ENCODE results near the gene TRIM62. TPM values are rescaled to one million over a fixed set of nuclear protein-coding genes. Genes with fewer than 3 reads are reported as not detected.

TRIM62 gene
- total and polyA plus RNA-seq, 11 donors, result 1.8 to 6.1 (median 3.3) TPM

DNA sequence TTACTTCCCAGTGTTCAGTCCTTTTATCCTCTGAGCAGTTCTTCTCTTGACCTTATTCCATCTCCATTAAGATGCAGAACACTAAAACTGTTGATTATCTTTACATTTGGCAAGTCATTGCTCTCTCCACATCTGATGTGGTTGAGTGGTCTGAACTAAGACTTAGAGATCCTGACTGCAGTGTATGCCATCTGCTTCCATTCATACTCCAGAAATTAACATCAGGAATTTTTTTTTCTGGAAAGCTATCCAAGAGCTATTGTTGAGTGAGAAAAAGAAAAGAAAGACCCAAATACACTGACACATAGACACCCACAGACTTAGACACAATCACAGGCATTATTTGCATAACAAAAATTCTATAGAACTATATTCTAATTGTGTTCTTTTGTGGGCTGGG, 3.7 kb upstream of the TRIM62 start:
- ATAC-seq, result no peak
- intact Hi-C loops (cut with DNase I), result no loop called here
- TF ChIP-seq POLR2A (IDR thresholded peaks at IDR 0.05), result no peak
- TF ChIP-seq, protein P1, sequence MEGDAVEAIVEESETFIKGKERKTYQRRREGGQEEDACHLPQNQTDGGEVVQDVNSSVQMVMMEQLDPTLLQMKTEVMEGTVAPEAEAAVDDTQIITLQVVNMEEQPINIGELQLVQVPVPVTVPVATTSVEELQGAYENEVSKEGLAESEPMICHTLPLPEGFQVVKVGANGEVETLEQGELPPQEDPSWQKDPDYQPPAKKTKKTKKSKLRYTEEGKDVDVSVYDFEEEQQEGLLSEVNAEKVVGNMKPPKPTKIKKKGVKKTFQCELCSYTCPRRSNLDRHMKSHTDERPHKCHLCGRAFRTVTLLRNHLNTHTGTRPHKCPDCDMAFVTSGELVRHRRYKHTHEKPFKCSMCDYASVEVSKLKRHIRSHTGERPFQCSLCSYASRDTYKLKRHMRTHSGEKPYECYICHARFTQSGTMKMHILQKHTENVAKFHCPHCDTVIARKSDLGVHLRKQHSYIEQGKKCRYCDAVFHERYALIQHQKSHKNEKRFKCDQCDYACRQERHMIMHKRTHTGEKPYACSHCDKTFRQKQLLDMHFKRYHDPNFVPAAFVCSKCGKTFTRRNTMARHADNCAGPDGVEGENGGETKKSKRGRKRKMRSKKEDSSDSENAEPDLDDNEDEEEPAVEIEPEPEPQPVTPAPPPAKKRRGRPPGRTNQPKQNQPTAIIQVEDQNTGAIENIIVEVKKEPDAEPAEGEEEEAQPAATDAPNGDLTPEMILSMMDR (IDR thresholded peaks at IDR 0.05), result no peak
- no peaks in the 10 kb centered on the region for H3K36me3 ChIP-seq
- peaks cover 0 to 17% (median 6%) of the 10 kb centered on the region in 12 donors for H3K4me1 ChIP-seq
- no peak overlapping the region for H3K4me3 ChIP-seq
- no peaks in the 10 kb centered on the region for H3K9me3 ChIP-seq
- H3K27ac ChIP-seq, result no peak overlapping the region
- no peak for DNase-seq
- peaks cover 0 to 4% (median 0%) of the 10 kb centered on the region in 9 donors for H3K27me3 ChIP-seq

DNA sequence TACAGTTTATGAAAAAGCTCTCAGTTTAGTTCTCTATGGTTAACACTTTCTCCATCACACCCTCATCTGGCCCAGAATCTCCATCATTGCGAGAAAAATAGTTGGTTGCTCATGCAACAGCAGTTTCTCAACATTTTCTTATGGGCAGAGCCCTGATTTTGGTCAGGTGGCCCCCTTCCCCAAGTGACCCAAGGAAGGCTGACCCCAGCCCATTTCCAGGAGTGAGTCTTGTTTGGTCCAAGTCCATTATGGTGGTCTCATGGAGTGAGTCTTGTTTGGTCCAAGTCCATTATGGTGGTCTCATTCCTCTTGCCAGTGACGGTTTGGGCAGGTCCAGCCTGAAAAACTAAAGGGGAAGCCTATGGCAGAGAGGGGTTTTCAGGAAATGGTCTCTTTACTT, 1.5 kb upstream of the TRIM62 start:
- 94 to 98% (median 97%) methylated on average over 2 of the region's 2 CpGs for WGBS, 4 donors
- ATAC-seq (no peak), DNase-seq (no peak)
- Histone ChIP-seq H3K27ac (peak overlapping the region in 2 of 12 donors; percentile 9 to 76), H3K9me3 (no peaks in the 10 kb centered on the region), H3K27me3 (peaks cover 0 to 4% (median 0%) of the 10 kb centered on the region in 9 donors), H3K4me3 (no peak overlapping the region), H3K4me1 (peaks cover 0 to 26% (median 9%) of the 10 kb centered on the region in 12 donors), H3K36me3 (peaks cover 0 to 4% (median 0%) of the 10 kb centered on the region in 9 donors)
- TF ChIP-seq, protein P1 (IDR thresholded peaks at IDR 0.05), result no peak
- no peak for TF ChIP-seq POLR2A (IDR thresholded peaks at IDR 0.05)
- intact Hi-C loops (cut with DNase I), result loop anchor here in 5 of 10 donors (2.0 to 5.0 kb wide), 4 partner anchors 46 to 74 kb away; partner anchors contain the start of gene ZNF362 (in 1 of the 5)

DNA sequence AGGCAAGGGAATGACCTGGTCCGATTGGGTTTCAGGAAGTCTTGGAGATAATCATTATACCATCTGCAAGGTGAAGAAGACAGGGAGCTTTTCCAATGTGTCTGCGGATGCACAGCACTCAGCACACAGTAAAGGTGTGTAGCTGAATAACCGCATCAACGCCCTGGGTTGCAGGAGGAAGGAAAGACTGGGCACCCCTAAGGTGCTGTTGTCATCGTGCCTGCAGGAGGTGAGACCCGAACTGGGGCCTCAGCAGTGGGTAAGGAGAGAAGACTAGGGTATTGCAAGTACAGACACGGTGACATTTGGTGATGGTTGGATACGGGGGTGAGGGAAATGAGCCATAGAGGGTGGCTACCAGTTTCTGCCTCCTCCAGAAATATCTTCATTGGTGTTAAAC, 1.1 kb upstream of the TRIM62 start:
- TF ChIP-seq POLR2A (IDR thresholded peaks at IDR 0.05), result no peak
- TF ChIP-seq, protein P1 (IDR thresholded peaks at IDR 0.05), result no peak
- no peaks in the 10 kb centered on the region for H3K9me3 ChIP-seq
- intact Hi-C loops (cut with DNase I), result loop anchor here in 7 of 10 donors (1.0 to 5.0 kb wide), 6 partner anchors 46 to 74 kb away; partner anchors contain the start of gene ZNF362 (in 1 of the 7)
- 64 to 68% (median 66%) methylated on average over 8 of the region's 8 CpGs for WGBS, 4 donors
- peak overlapping the region in 6 of 12 donors; percentile 9 to 89 (median 76) for H3K27ac ChIP-seq
- DNase-seq (no peak), ATAC-seq (no peak)
- peaks cover 0 to 26% (median 9%) of the 10 kb centered on the region in 12 donors for H3K4me1 ChIP-seq
- H3K27me3 ChIP-seq, result peaks cover 0 to 4% (median 0%) of the 10 kb centered on the region in 9 donors
- H3K4me3 ChIP-seq, result no peak overlapping the region
- peaks cover 0 to 4% (median 0%) of the 10 kb centered on the region in 9 donors for H3K36me3 ChIP-seq

DNA sequence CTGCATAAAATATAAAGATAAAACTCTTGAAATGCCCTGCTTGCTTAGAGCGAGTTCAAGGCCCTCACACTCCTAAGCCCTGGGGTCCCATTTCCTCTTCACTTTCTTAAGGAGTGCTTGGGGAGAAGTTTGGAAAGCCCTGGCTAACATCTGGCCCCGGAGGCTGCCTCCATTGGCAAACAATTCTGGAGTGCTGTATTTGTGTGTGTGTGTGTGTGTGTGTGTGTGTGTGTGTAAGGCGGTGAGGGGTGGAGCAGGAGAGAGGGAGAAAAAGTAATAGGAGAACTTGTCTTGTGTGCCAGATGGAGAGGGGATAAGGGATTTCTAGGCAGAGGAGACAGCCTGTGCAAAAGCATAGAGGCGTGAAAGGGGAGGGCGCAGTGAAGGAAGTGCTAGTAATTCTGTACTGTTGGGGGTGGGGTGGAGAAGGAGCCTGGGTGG, 578 bp upstream of the TRIM62 start:
- H3K9me3 ChIP-seq, result no peaks in the 10 kb centered on the region
- peak in 3 of 5 donors; percentile 52 to 57 (median 55) for DNase-seq
- intact Hi-C loops (cut with DNase I), result loop anchor here in 7 of 10 donors (1.0 to 5.0 kb wide), 6 partner anchors 45 to 75 kb away; partner anchors contain the start of gene ZNF362 (in 1 of the 7)
- peaks cover 0 to 26% (median 9%) of the 10 kb centered on the region in 12 donors for H3K4me1 ChIP-seq
- peak in 3 of 4 donors; percentile 0 to 17 (median 2) for ATAC-seq
- H3K36me3 ChIP-seq, result peaks cover 0 to 4% (median 0%) of the 10 kb centered on the region in 9 donors
- 43 to 49% (median 47%) methylated on average over 5 of the region's 5 CpGs for WGBS, 4 donors
- TF ChIP-seq, protein P1 (IDR thresholded peaks at IDR 0.05), result no peak
- no peak for TF ChIP-seq POLR2A (IDR thresholded peaks at IDR 0.05)
- peaks cover 0 to 4% (median 0%) of the 10 kb centered on the region in 9 donors for H3K27me3 ChIP-seq
- peak overlapping the region in 11 of 12 donors; percentile 59 to 93 (median 86) for H3K4me3 ChIP-seq
- peak overlapping the region in 11 of 12 donors; percentile 29 to 89 (median 76) for H3K27ac ChIP-seq

Data from heart left ventricle (tissue), 16 donors.